IMR-90 (cell line): ENCODE measurements around the gene ABCA2. TPM values are rescaled to one million over a fixed set of nuclear protein-coding genes. Genes with fewer than 3 reads are reported as not detected.

Experiments used
- ATAC-seq: fragments of 200-7000 bp; cut with Tn5 transposase; 2 replicates; pipeline ENCODE4 v1.9.1; 2020; ENCODE audit warnings: low read depth, mild to moderate bottlenecking, moderate library complexity
- BruUV-seq: library from RNA; stranded (reverse); fragments of 400-500 nt; replicated peaks from 2 replicates; lab custom pipeline; 2021; lab: Mats Ljungman, UMichigan
- CTCF ChIA-PET: fragments of 300-600 bp; formaldehyde crosslinking; extraction: SDS; loops from one replicate; lab custom pipeline; 2021; ENCODE audit warnings: antibody characterized with exemption; lab: Yijun Ruan, JAX
- POLR2A ChIA-PET: fragments of 300-600 bp; sonication (Branson Sonifier 250); formaldehyde crosslinking; loops from one replicate; lab custom pipeline; 2022; ENCODE audit warnings: antibody characterized with exemption; ENCODE audit not compliant: unreplicated experiment; lab: Charles Lee
- DNase-seq: peaks from one replicate; pipeline ENCODE4 v3.0.0; 2013
- H2AFZ ChIP-seq: replicated peaks from 2 replicates; pipeline ENCODE3; 2013; ENCODE audit warnings: low read length, mild to moderate bottlenecking; ENCODE audit not compliant: poor library complexity
- H2AK5ac ChIP-seq: 2 replicates; pipeline ENCODE4 v1.6.1; 2013; ENCODE audit warnings: low read depth, low read length, inconsistent platforms
- H2AK9ac ChIP-seq: replicated peaks from 2 replicates; pipeline ENCODE3; 2013; ENCODE audit warnings: mild to moderate bottlenecking, low read depth, low read length, moderate library complexity; ENCODE audit not compliant: poor library complexity
- H2BK120ac ChIP-seq: 2 replicates; pipeline ENCODE4 v1.6.1; 2013; ENCODE audit warnings: low read depth, low read length, inconsistent platforms
- H2BK15ac ChIP-seq: 3 replicates; pipeline ENCODE4 v1.6.1; 2013; ENCODE audit warnings: low read depth, low read length, inconsistent platforms
- H2BK20ac ChIP-seq: 2 replicates; pipeline ENCODE4 v1.6.1; 2013; ENCODE audit warnings: low read depth, mild to moderate bottlenecking, inconsistent platforms, low read length, moderate library complexity
- H2BK5ac ChIP-seq: 2 replicates; pipeline ENCODE4 v1.6.1; 2013; ENCODE audit warnings: mild to moderate bottlenecking, low read depth, low read length, inconsistent platforms; ENCODE audit not compliant: poor library complexity, severe bottlenecking
- H3K14ac ChIP-seq: replicated peaks from 2 replicates; pipeline ENCODE4 v1.6.1; 2013; ENCODE audit warnings: low read depth, low read length, inconsistent platforms
- H3K18ac ChIP-seq: 2 replicates; pipeline ENCODE4 v1.6.1; 2013; ENCODE audit warnings: low read depth, low read length, control low read depth
- H3K23ac ChIP-seq: 2 replicates; pipeline ENCODE4 v1.6.1; 2013; ENCODE audit warnings: low read depth, low read length, inconsistent platforms
- H3K27ac ChIP-seq: 2 replicates; pipeline ENCODE4 v1.5.1; 2013; ENCODE audit warnings: mild to moderate bottlenecking, control low read depth, low read length; ENCODE audit not compliant: insufficient read depth
- H3K27me3 ChIP-seq: 2 replicates; pipeline ENCODE4 v1.6.1; 2013; ENCODE audit warnings: low read length; ENCODE audit not compliant: control insufficient read depth, insufficient read depth
- H3K36me3 ChIP-seq: 2 replicates; pipeline ENCODE4 v1.6.1; 2013; ENCODE audit warnings: low read length, mixed read lengths; ENCODE audit not compliant: control insufficient read depth, insufficient read depth
- H3K4ac ChIP-seq: 2 replicates; pipeline ENCODE4 v1.6.1; 2013; ENCODE audit warnings: low read depth, low read length, inconsistent platforms
- H3K4me1 ChIP-seq: 2 replicates; pipeline ENCODE4 v1.6.1; 2013; ENCODE audit warnings: low read length, mixed read lengths; ENCODE audit not compliant: control insufficient read depth, insufficient read depth
- H3K4me2 ChIP-seq: 2 replicates; pipeline ENCODE4 v1.6.1; 2013; ENCODE audit warnings: low read depth, mild to moderate bottlenecking, control low read depth, low read length, moderate library complexity
- H3K4me3 ChIP-seq: 2 replicates; pipeline ENCODE4 v1.5.1; 2013; ENCODE audit warnings: low read depth, mild to moderate bottlenecking, control low read depth, low read length, moderate library complexity; ENCODE audit not compliant: insufficient read depth
- H3K56ac ChIP-seq: 2 replicates; pipeline ENCODE4 v1.6.1; 2013; ENCODE audit warnings: low read length, inconsistent platforms; ENCODE audit not compliant: insufficient read depth; ENCODE audit errors: extremely low read depth
- H3K79me1 ChIP-seq, 2 experiments: 2 replicates each; pipeline ENCODE4 v1.6.1; 2013; ENCODE audit warnings: low read length in 2 of 2, inconsistent platforms in 1 of 2, low read depth in 1 of 2
- H3K9ac ChIP-seq: 2 replicates; pipeline ENCODE4 v1.6.1; 2013; ENCODE audit warnings: low read depth, low read length, control low read depth
- H3K9me1 ChIP-seq: 2 replicates; pipeline ENCODE4 v1.6.1; 2013; ENCODE audit warnings: low read length, inconsistent platforms; ENCODE audit not compliant: insufficient read depth
- H3K9me3 ChIP-seq: 2 replicates; pipeline ENCODE4 v1.6.1; 2013; ENCODE audit warnings: low read length; ENCODE audit not compliant: control insufficient read depth, insufficient read depth
- H4K20me1 ChIP-seq: 2 replicates; pipeline ENCODE4 v1.6.1; 2013; ENCODE audit warnings: low read length, inconsistent platforms; ENCODE audit not compliant: insufficient read depth
- H4K5ac ChIP-seq: 2 replicates; pipeline ENCODE4 v1.6.1; 2013; ENCODE audit warnings: mild to moderate bottlenecking, low read depth, low read length, control low read depth
- H4K8ac ChIP-seq, 2 experiments: 2 replicates each; pipeline ENCODE4 v1.6.1; 2013; ENCODE audit warnings: low read depth in 2 of 2, low read length in 2 of 2, control low read depth in 1 of 2, inconsistent platforms in 1 of 2
- H4K91ac ChIP-seq: 2 replicates; pipeline ENCODE4 v1.6.1; 2013; ENCODE audit warnings: low read depth, low read length, inconsistent platforms; ENCODE audit not compliant: insufficient read depth
- BHLHE40 ChIP-seq: fragments of 150-350 bp; IDR thresholded peaks from 2 replicates; pipeline ENCODE4 v1.6.1; 2016; ENCODE audit warnings: mild to moderate bottlenecking, low read depth, low read length
- CHD1 ChIP-seq: IDR thresholded peaks from 2 replicates; pipeline ENCODE4 v1.6.1; 2012; ENCODE audit warnings: low read depth, low read length, improper control_type of control experiment
- CTCF ChIP-seq: conservative IDR thresholded peaks from 2 replicates; pipeline ENCODE4 v1.5.1; 2012; ENCODE audit warnings: mild to moderate bottlenecking, low read depth, low read length, improper control_type of control experiment
- ELK1 ChIP-seq: fragments of 150-350 bp; IDR thresholded peaks from 2 replicates; pipeline ENCODE4 v1.6.1; 2016; ENCODE audit warnings: low read depth, mild to moderate bottlenecking, low read length, moderate library complexity, borderline replicate concordance
- FOS ChIP-seq: fragments of 150-350 bp; IDR thresholded peaks from 2 replicates; pipeline ENCODE4 v1.6.1; 2016; ENCODE audit warnings: low read depth, low read length
- MAZ ChIP-seq: IDR thresholded peaks from 2 replicates; pipeline ENCODE4 v1.6.1; 2012; ENCODE audit warnings: low read depth, mild to moderate bottlenecking, low read length, improper control_type of control experiment, moderate library complexity, borderline replicate concordance
- MXI1 ChIP-seq: IDR thresholded peaks from 2 replicates; pipeline ENCODE4 v1.6.1; 2012; ENCODE audit warnings: low read depth, mild to moderate bottlenecking, low read length, moderate library complexity, borderline replicate concordance
- NFE2L2 ChIP-seq: fragments of 150-350 bp; IDR thresholded peaks from 2 replicates; pipeline ENCODE4 v1.6.1; 2016; ENCODE audit warnings: low read depth, mild to moderate bottlenecking, low read length
- POLR2A ChIP-seq: IDR thresholded peaks from 2 replicates; pipeline ENCODE4 v1.6.1; 2012; ENCODE audit warnings: mild to moderate bottlenecking, low read depth, low read length
- RCOR1 ChIP-seq: IDR thresholded peaks from 2 replicates; pipeline ENCODE4 v1.6.1; 2012; ENCODE audit warnings: mild to moderate bottlenecking, low read length, improper control_type of control experiment; ENCODE audit not compliant: insufficient replicate concordance
- RFX5 ChIP-seq: IDR thresholded peaks from 2 replicates; pipeline ENCODE4 v1.8.0; 2012; ENCODE audit warnings: low read depth, mild to moderate bottlenecking, low read length, moderate library complexity
- SMC3 ChIP-seq: fragments of 150-350 bp; IDR thresholded peaks from 2 replicates; pipeline ENCODE4 v1.6.1; 2016; ENCODE audit warnings: low read depth, mild to moderate bottlenecking, antibody characterized with exemption, low read length, moderate library complexity
- USF2 ChIP-seq: fragments of 150-350 bp; IDR thresholded peaks from 2 replicates; pipeline ENCODE4 v1.6.1; 2017; ENCODE audit warnings: mild to moderate bottlenecking, antibody characterized with exemption, low read length, low read depth
- WGBS, 2 experiments: methylation state at CpG; one replicate each; pipeline versions ENCODE4 v1.1.5 to v1.1.7; 2013; ENCODE audit warnings: missing lambda C conversion rate in 2 of 2; ENCODE audit not compliant: insufficient read length in 1 of 2; ENCODE audit errors: extremely low coverage in 2 of 2; 5-methylcytosine and 5-hydroxymethylcytosine counted together
- dilution Hi-C: fragments of 300-500 bp; cut with HindIII; formaldehyde crosslinking; loops from one replicate; pipeline ENCODE4 v1.14.3; 2018; ENCODE audit warnings: low sequenced_read_pairs; ENCODE audit not compliant: unreplicated experiment
- in situ Hi-C: fragments of 300-500 bp; cut with MboI; formaldehyde crosslinking; loops from 3 replicates; pipeline ENCODE4 v1.14.3; 2019; ENCODE audit warnings: low sequenced_read_pairs, inconsistent platforms, mixed read lengths
- intact Hi-C: fragments of 100-400 bp; cut with micrococcal nuclease; formaldehyde crosslinking; loops from 2 replicates; pipeline ENCODE4 v1.10.0; 2022
- polyA plus RNA-seq, 3 experiments: library from polyadenylated mRNA; depleted of rRNA; stranded (reverse); fragments of >200 nt; gene quantifications; 2 replicates each; pipeline ENCODE4 v1.2.3, GENCODE V29; 2012; ENCODE audit warnings: low replicate concordance in 1 of 3
- total RNA-seq: library from RNA; depleted of rRNA; stranded (reverse); fragments of >200 nt; gene quantifications from 2 replicates; pipeline ENCODE4 v1.2.3, GENCODE V29; 2012

The ABCA2 gene
- total and polyA plus RNA-seq, 2 of the 4 experiments (the other 2 are of a cell fraction): 3.8 to 46.0 TPM

DNA sequence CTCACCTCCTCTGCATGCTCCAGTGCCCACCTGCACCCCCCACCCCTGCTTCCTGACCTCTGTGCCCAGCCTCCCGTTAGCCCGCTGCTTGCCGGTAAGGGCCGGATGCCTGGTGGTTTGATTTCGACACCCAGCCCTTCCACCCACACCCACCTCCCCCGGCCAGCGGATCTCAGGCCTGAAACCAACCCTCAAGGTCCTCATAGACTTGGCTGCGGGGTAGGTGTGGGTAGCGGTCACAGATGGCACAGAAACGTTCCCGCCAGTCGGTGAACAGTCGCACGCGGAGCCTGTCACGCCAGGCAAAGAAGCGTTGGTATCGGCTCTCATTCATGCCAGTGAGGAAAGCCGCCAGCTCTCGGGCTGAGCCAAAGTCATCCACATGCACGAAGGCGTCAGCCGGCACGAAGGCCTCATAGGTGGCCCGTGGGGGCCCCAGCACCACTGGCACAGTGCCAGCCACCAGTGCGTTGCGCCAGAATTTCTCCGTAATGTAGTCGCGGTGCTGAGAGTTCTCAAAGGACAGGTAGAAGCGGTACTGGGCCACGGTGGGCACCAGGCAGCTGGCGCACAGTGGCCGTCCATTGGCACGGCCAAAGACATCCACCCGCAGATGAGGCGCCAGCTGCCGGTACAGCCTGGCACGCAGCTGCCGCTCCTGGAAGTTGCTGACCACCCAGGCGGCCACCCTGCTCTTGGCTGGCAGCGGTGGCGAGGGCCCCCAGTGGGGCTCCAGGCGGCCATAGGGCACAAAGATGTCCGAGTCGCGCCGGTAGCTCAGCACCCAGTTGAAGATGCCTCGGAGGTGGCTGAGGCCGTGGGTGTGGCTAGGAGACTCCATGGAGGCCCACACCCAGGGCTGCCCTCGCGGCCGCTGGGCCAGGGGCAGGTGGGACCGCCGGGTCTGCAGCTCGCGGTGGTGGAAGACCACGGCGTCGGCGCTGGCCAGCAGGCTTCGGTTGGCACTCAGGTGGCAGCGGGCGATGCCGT is 2.8 kb upstream of the ABCA2 start:
- CTCF ChIA-PET: no interaction called here
- H3K9me3 ChIP-seq: no peaks in the 10 kb centered on the region
- no peak overlapping the region for H3K9ac ChIP-seq
- BruUV-seq: no TSS peak
- H3K36me3 ChIP-seq: no peaks in the 10 kb centered on the region
- POLR2A ChIA-PET: no interaction called here
- H2BK20ac ChIP-seq: no peak overlapping the region
- peaks cover 5% of the 10 kb centered on the region for H3K4me1 ChIP-seq
- intact Hi-C loops (no loop called here), in situ Hi-C loops (loop anchor here (10.0 kb wide), 1 partner anchor 246 kb away; no protein-coding TSS in a partner anchor), dilution Hi-C loops (no loop called here)
- H3K4me3 ChIP-seq: no peak overlapping the region
- ATAC-seq (no peak), DNase-seq (no peak)
- WGBS, 2 experiments: 90% methylated on average over 41 of the region's 65 CpGs; no CpG with 5 or more reads in 1 of the 2 experiments
- H3K79me1 ChIP-seq: peaks cover 0 to 7% of the 10 kb centered on the region in 2 experiments; a peak in 2 of 4 replicates
- no peak overlapping the region for H4K5ac ChIP-seq
- H3K9me1 ChIP-seq: peaks cover 3% of the 10 kb centered on the region; the same call in 1 of the 2 replicates
- no peak overlapping the region for H2BK120ac ChIP-seq
- no peak overlapping the region for H4K91ac ChIP-seq
- no peak overlapping the region for H3K56ac ChIP-seq
- no peaks in the 10 kb centered on the region; the same call in 1 of the 2 replicates for H4K20me1 ChIP-seq
- no peak overlapping the region for H3K14ac ChIP-seq
- H3K18ac ChIP-seq: no peak overlapping the region
- H3K4me2 ChIP-seq: no peak overlapping the region
- H3K27me3 ChIP-seq: peaks cover 2% of the 10 kb centered on the region; the same call in 1 of the 2 replicates
- H4K8ac ChIP-seq: no peak overlapping the region
- no peak overlapping the region for H3K4ac ChIP-seq
- H2AFZ ChIP-seq: no peak overlapping the region
- no peak overlapping the region for H3K23ac ChIP-seq
- no peak overlapping the region for H2AK5ac ChIP-seq
- H2AK9ac ChIP-seq: no peak overlapping the region
- H3K27ac ChIP-seq: no peak overlapping the region
- no peak overlapping the region for H2BK15ac ChIP-seq
- no peak overlapping the region for H2BK5ac ChIP-seq
- TF ChIP-seq NFE2L2 (no peak), USF2 (no peak), CTCF (no peak), FOS (no peak), SMC3 (no peak), CHD1 (no peak), POLR2A (no peak), MXI1 (no peak), ELK1 (no peak), RFX5 (no peak), RCOR1 (no peak), MAZ (no peak), BHLHE40 (no peak)
